CD4-positive, alpha-beta T cell treated with Interleukin-21 for 1 hour (primary cell): ENCODE results near the gene CAV1.

Experiments used
- DNase-seq: peaks from one replicate; pipeline ENCODE4 v3.0.0-alpha.2; 2020

Gene CAV1

DNA sequence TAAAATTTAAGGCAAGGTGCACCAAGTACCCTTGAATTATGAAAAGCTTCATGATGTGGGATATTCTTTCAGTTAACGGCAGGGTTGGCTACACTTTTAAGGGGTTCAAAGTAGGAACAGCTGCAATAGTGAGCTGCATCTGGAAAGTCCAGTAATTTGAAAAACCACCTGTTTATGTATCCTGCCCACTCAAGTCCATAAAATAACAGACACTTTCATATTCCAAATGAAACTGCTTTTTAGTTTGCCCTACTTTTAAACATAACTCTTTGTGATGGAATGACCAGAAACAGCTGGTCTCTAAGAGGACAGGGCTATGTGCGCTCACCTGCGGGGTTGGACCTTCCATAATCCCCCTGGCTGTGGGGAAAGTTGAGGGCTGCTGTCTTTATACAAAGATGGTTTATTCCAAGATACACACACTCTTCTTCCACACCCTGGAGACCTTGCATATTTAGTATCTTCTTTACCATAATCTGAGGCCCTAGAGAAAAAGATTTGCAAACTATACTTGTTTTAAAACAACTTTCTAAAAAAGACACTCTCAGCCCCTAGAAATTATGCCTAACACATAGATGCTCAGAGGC is 7.4 kb downstream of the CAV1 start:
- DNase-seq = no peak

DNA sequence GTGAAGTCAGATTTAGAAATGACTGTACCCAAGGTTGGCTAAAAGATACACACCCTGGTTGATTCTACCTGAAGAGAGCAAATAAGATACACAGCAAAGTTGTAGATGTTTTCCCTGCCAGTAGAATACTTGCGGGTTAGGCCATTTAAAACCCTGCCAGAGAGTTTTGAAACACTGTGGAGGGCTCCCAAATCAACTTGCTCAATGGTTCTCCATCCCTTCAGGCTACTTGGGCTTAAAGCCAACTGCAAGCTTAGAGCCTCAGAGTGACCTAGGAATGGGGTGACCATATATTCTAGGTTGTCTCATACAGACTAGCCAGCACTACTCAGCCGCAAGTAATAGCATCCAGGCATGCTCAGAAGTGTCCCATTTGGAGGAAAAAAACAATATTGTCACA is 10.0 kb downstream of the CAV1 start:
- DNase-seq = no peak

DNA sequence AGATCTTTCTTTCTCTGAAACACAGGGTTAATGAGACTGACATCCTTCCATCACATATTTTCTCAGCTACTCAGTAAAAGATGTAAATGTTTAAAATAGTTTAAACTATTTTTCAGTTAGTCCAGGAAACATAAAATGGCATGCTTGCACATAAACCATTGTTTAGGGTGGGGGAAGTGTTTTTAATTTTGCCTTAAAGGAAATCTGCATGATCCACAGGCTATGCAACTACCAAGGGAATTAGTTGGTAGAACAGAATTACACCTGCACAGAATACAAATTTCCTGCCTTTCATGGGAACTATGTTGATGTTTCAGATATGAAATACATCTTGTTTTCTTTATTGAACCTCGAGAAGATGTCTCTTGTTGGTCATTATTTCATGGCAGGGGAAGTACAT is 10.6 kb downstream of the CAV1 start:
- DNase-seq = no peak

DNA sequence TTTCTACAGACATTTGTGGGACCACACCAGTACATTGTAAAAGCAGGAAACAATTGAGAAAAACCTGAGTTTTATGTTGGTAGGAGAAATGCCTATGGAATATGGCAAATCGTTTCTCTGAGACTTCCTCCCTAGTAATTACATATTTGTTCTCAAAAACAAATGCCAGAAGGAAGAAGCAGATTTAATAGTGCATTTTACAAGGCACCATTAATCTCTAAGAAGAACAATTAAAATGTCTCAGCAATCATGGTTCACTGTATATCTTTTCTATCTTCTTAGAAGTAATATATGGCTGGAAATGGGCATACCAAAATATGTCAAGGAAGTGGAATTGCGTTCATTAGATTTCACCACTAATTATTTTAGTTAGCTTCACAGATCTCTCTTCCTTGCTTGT is 13.3 kb downstream of the CAV1 start:
- DNase-seq = no peak

DNA sequence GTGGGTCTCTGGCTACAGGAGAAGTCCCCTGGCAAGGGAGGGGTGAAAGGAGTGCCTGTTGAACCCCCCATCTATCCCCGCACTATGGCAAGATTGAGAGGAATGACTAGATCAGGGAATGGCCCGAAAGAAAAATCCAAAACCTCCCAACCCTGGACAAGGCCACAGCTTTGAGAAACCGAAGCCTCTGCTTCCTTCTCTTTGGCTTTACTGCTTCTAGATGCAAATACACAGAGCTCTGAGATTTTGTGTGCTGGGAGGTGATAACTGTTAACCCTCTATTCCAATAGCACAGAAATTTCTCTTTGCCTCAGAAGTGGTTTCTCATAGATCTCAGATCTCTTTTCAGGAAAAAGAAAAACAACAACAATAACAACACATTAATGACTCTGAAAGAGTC is 15.0 kb downstream of the CAV1 start:
- no peak for DNase-seq

DNA sequence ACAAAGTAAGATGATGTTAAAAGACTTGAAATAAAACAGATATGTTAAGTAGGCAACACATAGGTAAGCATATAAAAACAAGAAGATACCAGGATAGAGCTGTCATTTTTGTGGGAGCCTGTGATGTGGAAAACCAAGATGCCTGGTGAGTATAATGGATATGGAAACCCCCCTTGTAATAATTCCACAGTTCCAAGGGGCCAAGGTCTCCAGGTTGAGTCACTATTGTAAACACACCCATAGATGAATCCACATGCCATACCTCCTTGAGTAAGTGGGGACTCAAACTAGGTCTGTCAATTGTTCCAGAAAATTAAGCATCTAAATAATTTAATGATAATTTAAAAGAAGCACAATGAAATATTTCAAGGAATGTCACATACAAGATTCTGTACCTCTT is 15.9 kb downstream of the CAV1 start:
- DNase-seq = no peak

DNA sequence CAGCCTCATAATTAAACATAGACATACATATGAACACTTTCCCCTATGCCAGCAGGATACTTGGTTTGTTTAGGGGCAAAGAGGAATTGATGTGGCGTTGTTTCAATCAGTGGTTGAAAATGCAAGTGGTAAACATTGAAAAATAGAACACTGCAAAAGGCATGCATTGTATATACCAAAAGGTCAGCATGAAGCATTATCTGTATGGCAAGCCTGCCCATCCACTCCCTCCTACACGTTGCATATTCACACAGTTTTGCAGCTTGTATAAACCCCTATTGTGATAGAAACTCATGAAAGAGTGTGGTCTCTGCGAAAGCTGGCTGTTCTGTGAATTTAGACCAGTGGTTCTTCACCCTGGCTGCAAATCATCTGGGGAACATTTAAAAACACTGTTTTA is 17.1 kb downstream of the CAV1 start:
- DNase-seq = no peak

DNA sequence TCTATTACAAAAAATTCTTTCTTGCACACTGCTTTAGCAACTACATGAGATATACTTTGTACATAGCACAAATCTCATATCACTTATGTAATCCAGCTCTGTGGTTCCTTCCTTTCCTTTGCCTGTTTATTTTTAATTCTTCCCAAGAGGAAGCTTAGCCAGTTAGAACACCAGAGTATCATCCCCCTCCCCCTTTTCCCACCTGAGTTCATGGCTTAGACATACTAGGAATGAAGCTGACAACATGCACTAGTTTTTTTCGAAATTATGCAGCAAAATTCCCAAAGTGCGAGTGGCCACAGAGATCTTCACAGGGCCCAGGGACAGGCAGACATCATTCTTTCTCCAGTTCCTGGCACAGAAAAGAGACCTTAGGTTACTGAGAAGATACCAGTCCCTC is 17.8 kb downstream of the CAV1 start:
- no peak for DNase-seq

DNA sequence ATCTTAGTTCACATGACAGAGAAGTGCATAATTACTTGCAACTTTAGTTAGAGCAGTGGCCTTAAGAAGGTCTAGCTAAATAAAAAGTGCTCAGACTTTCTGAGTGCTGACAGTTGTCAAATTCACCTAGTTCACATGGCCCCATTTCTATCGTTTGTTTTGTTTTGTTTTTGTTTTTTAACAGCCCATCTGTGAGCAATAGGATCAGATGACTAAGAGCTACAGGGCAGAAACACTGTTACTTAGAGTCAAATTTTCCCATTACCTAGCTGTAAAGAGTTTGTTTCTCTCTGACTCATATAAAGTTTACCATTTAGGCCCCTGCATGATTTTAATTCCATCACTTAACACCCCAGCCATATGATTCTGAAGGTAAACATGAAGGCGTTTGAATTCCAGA is 18.8 kb downstream of the CAV1 start:
- no peak for DNase-seq

DNA sequence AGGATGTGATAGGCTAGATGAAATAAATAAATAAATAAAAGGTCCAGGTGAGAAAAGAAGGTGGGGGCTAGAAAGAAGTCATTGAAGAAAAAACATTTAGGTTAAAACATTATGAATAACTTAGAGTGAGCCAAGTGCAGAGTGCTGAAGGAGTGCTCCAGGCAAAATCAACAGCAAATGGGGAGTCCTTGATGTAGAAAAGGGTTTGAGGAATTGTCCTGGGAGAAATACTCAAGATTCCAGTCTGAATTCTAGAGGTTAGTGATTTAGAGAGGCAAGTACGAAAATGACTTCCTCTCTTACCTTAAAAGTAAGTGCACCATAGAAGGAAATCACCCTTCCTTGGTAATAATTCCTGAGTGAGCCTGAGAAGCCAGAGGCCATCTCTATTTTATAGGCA is 19.7 kb downstream of the CAV1 start:
- DNase-seq = no peak

DNA sequence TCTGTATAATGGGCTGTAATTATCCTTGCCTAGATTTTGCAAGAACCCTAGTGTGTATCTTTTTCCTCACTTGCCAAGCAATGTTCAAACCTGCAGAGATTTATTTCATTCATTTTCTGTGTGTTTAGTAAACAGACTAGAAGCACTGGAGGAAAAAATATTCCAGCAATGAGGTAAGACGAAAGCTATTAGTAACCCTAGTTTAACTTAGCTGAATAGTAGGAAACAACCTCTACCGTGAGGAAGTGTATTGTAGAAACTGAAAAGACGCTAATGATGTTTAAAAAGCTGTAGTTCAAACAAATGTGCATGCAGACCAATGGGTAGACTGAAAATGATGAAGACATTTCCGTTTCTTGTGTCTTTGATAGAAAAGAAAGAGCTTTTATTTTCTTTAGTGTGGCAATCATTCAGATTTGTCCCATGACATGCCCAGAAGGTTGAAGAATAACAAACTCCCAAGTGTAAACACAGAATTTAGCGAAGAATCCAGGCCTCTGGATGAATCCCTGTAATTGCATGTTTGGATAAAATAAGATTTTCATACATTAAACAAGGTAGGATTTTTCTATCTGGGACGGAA is 20.7 kb downstream of the CAV1 start:
- no peak for DNase-seq

DNA sequence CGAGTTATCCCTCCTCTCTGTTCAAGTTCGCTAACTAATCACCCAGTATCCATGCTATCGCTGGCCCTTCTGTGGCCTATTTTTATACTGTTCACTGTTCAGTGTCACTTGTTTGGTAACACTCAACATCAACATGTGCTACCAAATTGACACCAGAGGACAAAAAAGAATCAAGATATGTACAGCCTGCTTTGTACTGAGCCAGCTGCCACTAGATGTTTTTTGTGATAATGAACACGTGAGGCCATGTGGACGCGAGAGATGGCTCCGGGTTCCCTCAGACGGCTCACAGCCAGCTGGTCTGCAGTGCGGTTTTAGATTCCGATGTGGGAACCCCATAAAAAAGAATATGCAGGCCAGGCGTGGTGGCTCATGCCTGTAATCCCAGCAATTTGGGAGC is 21.2 kb downstream of the CAV1 start:
- no peak for DNase-seq

DNA sequence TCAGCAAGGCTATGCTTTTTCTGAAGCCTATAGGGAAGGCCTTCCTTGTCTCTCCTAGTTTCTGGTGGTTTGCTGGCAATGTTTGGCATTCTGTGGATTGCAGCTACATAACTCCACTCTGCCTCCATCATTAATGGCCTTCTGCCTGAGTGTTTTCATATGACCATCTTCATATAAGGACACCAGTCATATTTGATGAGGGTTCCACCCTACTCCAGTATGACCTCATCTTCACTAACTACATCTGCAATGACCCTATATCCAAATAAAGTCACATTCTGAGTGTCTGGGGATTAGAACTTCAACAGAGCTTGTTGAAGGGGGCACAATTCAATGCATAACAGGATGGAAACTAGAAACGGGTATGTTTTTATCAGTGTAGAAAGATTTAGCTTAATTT is 22.1 kb downstream of the CAV1 start:
- DNase-seq = no peak

DNA sequence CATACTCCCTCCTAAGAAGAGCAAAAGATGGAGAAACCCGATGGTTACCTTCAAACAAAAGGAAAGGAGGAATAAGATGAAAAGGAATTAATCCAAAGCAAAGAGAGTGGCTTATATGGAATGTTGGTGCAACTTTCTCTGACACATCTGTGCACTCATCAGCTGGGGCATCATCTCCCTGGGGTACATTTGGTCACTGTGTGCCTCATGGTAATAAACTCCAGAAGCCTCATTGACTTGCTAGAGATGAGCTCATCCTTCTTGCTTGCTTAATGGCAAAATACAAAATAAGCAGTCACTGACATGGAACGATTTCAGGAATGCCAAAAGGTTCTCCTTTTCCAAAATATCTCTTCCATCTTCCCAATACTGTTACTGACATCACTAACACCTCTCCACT is 22.5 kb downstream of the CAV1 start:
- DNase-seq = no peak

DNA sequence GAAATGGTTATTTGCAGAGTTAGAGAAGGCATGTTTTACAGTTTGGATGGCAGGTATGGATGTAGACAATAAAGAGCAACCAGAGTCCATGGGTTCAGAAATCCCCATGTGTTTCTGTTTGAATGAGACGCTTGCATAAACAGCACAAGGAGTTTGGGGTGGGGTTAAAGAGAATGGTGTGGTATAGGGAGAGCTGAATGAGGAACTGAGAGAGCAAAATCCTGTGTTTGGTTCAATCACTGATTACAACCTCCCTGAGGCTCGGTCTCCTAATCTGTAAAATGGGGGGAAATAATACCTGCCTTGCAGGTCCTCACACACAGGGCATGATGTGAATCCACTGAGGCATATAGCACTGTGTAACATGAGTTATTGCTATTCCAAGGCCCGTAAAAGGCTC is 23.7 kb downstream of the CAV1 start:
- DNase-seq = no peak

DNA sequence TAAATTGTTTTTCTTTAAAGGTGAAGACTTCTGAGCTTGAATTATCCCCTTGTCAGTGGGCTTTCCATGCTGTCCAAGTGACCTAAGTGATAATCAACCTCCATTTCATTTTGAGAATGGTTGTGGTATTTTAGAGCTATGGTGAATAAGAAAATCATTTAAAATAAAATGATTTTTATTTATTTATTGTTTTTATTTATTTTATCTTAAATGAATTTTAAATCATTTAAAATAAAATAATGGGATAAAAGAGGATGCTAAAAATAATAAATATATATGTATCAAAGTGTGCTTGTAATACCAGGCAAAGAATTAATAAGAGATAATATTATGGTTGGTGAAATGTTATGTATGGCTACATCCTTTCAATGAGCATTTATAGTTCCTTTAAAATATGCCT is 24.5 kb downstream of the CAV1 start:
- DNase-seq = no peak

DNA sequence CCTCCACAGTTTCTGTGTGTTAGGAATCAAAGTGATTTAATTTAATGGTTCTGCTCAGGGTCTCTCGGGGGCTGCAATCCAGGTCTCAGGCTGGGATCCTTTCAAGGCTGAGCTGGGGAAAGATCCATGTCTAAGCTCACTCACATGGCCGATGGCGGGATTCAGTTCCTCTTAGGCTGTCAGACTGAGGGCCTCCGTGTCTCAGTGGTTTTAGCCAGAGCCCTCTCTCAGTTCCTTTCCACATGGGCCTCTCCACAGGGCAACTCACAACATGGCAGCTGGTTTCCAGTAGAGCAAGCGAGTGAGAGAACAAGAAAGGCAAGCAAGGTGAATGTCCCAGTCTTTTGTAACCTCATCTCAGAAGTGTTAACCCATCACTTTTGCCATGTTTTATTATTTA is 26.9 kb downstream of the CAV1 start:
- DNase-seq = no peak

DNA sequence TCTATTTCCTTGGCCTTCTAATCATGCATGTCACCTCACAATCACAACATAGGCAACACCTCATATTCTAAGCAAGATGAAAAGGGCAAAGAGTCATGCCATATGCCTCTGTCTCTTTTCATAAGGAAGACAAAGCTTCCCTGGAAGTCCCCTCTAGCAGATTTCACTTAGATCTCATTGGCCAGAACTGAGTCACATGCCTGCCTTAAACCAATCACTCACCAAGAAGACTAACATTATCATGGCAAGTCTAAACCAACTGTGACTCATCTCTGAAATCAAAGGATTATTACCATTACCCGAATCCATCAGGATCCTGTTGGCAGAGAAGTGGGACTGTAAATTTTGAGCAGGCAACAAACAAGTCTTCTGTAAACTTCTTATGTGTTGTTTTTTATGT is 27.8 kb downstream of the CAV1 start:
- no peak for DNase-seq

DNA sequence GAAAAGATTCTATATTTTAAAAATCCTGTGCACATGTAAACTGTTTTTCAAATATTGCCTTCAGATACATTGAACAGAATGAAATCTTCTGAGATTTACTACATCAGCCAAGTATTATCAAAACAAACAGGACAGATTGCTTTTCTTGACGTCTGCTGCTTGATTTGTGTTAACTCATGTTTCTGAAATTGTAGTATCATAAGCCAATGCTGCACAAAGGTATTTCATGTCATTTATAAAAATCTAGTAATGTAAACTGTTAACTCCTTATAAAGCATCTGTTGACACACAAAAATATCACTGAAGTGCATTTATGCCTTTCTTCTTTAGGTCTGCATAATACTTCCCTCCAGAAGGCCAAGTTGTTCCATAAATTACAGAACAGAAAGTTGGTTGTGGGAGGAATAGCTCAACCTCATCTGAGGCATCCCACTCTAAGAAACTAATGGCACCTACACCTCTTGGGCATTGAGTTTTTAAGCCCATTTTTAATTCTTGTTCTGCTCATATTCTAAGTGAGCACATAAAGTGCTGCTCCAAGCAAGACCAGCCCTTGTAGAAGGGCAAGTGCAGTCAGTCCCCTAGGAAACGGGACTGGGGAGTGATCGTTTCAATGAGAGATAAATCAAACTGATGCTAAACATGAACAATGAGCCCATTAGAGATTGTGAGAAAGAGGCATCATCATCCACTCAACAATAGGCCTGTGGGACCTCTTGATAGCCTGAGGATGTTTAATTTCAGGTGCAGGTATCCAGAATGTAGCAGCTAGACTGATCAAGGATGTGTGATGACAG is 28.5 kb downstream of the CAV1 start:
- no peak for DNase-seq

DNA sequence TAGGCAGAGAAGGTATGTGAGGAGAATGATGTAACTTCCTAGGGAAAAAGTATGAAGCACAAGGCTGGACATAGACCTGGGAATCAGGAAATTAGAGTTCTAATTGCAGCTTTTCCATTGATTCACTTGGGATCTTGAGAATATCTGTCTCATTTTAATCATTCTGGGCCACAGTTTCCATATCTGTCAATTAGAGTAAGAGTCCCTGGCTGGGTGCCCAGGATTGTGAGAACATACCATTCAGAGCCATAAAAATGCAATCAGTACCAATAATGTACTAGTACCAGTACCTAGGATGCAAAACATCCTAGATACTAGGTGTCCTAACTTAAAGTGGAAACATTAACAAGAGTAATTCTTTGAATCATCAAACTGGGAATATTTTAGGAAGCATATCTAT is 29.6 kb downstream of the CAV1 start:
- DNase-seq = no peak

DNA sequence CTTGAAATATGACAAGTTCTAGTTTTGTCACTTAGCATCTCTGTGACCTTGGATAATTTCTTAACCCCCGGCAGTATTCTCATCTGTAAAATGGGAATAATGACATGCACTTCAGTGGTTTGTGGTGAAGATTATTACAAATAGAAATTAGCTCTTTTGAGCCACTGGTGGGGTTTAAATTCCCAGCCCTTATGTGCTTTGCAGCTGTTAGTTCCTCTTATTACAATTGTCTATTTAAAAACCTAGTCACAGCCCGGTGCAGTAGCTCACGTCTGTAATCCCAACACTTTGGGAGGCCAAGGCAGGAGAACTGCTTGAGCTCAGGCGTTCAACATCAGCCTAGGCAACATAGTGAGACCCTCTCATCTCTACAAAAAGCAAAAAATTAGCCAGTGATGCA is 30.1 kb downstream of the CAV1 start:
- DNase-seq = no peak

DNA sequence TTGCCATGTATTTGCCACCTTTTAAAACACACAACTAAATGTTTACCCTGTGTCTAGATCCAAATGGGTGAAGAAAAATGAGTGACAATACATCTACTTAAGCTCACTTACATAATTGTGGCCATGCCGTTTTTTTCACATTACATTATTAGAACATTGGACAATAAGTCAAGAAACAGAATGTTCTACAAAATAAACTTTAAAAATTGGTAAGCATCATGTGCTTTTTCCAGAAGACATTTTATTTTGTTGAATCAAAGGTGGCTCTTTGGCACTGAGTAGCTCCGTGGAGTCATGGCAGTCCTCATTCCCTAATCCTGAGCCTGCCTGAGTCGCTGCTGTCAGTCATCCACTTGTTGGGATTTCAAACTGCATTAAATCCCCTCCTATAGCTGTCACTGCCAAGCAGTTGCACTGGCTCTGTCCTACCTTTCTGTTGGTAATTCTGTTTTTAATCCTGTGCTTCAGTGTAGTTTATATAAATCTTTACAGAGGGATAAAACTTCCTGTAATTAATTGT is 32.3 kb downstream of the CAV1 start:
- DNase-seq = no peak

DNA sequence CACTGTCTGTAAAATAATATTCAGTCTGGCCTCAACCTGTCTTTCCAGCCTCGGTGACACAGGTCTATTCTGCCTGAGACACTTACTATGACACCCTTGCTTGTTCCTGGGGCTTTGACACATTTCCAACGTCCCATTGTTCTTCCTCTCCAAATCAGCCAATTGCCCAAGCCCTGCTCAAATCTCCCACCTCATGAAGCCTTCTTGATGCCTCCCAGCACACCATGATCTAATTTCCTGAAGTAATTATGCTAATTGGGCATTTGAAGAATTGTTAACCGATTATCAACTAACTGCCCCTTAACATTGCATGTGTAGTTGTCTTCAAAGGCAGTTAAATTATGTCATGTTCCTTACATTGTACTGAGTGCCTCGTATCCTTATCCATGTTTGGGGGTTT is 33.1 kb downstream of the CAV1 start:
- DNase-seq = no peak
